B cell (primary cell): ENCODE results near the gene THBD. TPM values are rescaled to one million over a fixed set of nuclear protein-coding genes. Genes with fewer than 3 reads are reported as not detected.

Experiments
- ATAC-seq: fragments of 200-7000 bp; cut with Tn5 transposase; one replicate; pipeline ENCODE4 v1.10.0; 2021; ENCODE audit warnings: low read depth, mild to moderate bottlenecking, moderate number of reproducible peaks, moderate library complexity
- CTCF ChIA-PET: fragments of 350-600 bp; sonication (Branson Sonifier 250); formaldehyde crosslinking; loops from one replicate; lab custom pipeline; 2021; ENCODE audit warnings: antibody characterized with exemption, inconsistent platforms; lab: Charles Lee
- POLR2A ChIA-PET: fragments of 350-600 bp; sonication (Branson Sonifier 250); formaldehyde crosslinking; loops from one replicate; lab custom pipeline; 2021; ENCODE audit warnings: antibody characterized with exemption; lab: Charles Lee
- DNase-seq: peaks from one replicate; pipeline ENCODE4 v3.0.0; 2013
- H2AFZ ChIP-seq: 2 replicates; pipeline ENCODE4 v1.6.1; 2012; ENCODE audit warnings: mild to moderate bottlenecking, low read depth, low read length; ENCODE audit not compliant: insufficient read depth, poor library complexity, severe bottlenecking
- H3K27ac ChIP-seq, 2 donors: 1 replicate in 1 of 2; 2 replicates in 1 of 2; pipeline ENCODE4 v1.5.1; 2012 to 2013; ENCODE audit warnings: low read length in 2 of 2, mild to moderate bottlenecking in 2 of 2, moderate library complexity in 1 of 2
- H3K27me3 ChIP-seq, 4 experiments: fragments of 200-600 bp in 1 of 4; sonication (generic) in 1 of 4; replicated peaks in 1 of 4; 1 replicate in 2 of 4; 2 replicates in 2 of 4; pipeline versions ENCODE4 v1.6.1 to v1.7.0; 2013 to 2016; ENCODE audit warnings: low read length in 3 of 4, mild to moderate bottlenecking in 2 of 4, mixed read lengths in 1 of 4, moderate library complexity in 1 of 4; ENCODE audit not compliant: insufficient read depth in 4 of 4, control insufficient read depth in 3 of 4; ENCODE audit errors: control extremely low read depth in 1 of 4
- H3K36me3 ChIP-seq, 2 experiments: replicated peaks in 1 of 2; 1 replicate in 1 of 2; 2 replicates in 1 of 2; pipeline versions ENCODE4 v1.6.1 to v1.7.1; 2013; ENCODE audit warnings: low read length in 1 of 2; ENCODE audit not compliant: insufficient read depth in 2 of 2, control insufficient read depth in 1 of 2; ENCODE audit errors: control extremely low read depth in 1 of 2, extremely low read depth in 1 of 2
- H3K4me1 ChIP-seq, 2 donors: fragments of 200-600 bp in 1 of 2; sonication (generic) in 1 of 2; 1 replicate in 1 of 2; 2 replicates in 1 of 2; pipeline versions ENCODE4 v1.5.1 to v1.6.1; 2013 to 2017; ENCODE audit warnings: low read length in 2 of 2; ENCODE audit not compliant: control insufficient read depth in 2 of 2, insufficient read depth in 2 of 2
- H3K4me2 ChIP-seq: replicated peaks from 2 replicates; pipeline ENCODE3; 2012; ENCODE audit warnings: mild to moderate bottlenecking, low read depth, low read length; ENCODE audit not compliant: poor library complexity, severe bottlenecking
- H3K4me3 ChIP-seq, 5 experiments: fragments of 200-600 bp in 1 of 5; sonication (generic) in 1 of 5; 1 replicate in 3 of 5; 2 replicates in 2 of 5; pipeline versions ENCODE4 v1.5.1 to v1.7.0; 2011 to 2016; ENCODE audit warnings: low read length in 4 of 5, mild to moderate bottlenecking in 4 of 5, low read depth in 2 of 5, control low read depth in 1 of 5, moderate library complexity in 1 of 5; ENCODE audit not compliant: insufficient read depth in 1 of 5; ENCODE audit errors: control extremely low read depth in 1 of 5, extremely low read depth in 1 of 5
- H3K79me2 ChIP-seq: fragments of 200-600 bp; sonication (generic); one replicate; pipeline ENCODE4 v1.6.0; 2016; ENCODE audit warnings: low read length; ENCODE audit not compliant: control insufficient read depth, insufficient read depth
- H3K9ac ChIP-seq: fragments of 200-600 bp; sonication (generic); 2 replicates; pipeline ENCODE4 v1.6.1; 2017; ENCODE audit warnings: mild to moderate bottlenecking, low read length, moderate library complexity
- H3K9me3 ChIP-seq, 3 donors: one replicate each; pipeline versions ENCODE4 v1.6.1 to v1.7.1; 2013; ENCODE audit warnings: low read length in 2 of 3; ENCODE audit not compliant: control insufficient read depth in 2 of 3, insufficient read depth in 1 of 3; ENCODE audit errors: control extremely low read depth in 1 of 3
- H4K20me1 ChIP-seq: 2 replicates; pipeline ENCODE4 v1.6.0; 2012; ENCODE audit warnings: mild to moderate bottlenecking, low read length; ENCODE audit not compliant: insufficient read depth, control insufficient read depth, poor library complexity, severe bottlenecking
- H3K27ac Mint-ChIP-seq: one replicate; pipeline ENCODE4 v1.8.0; 2021; ENCODE audit warnings: mixed read lengths
- H3K27me3 Mint-ChIP-seq: one replicate; pipeline ENCODE4 v1.8.0; 2021; ENCODE audit warnings: mixed read lengths
- H3K4me1 Mint-ChIP-seq: one replicate; pipeline ENCODE4 v1.8.0; 2021; ENCODE audit warnings: mixed read lengths
- H3K4me3 Mint-ChIP-seq: one replicate; pipeline ENCODE4 v1.8.0; 2021; ENCODE audit warnings: mixed read lengths
- H3K9me3 Mint-ChIP-seq: one replicate; pipeline ENCODE4 v1.8.0; 2022; ENCODE audit warnings: mixed read lengths; ENCODE audit not compliant: insufficient read depth
- CTCF ChIP-seq: fragments of 200-600 bp; IDR thresholded peaks from one replicate; pipeline ENCODE4 v1.8.0; 2022; ENCODE audit warnings: antibody characterized with exemption, mild to moderate bottlenecking
- EZH2 ChIP-seq: IDR thresholded peaks from 2 replicates; pipeline ENCODE4 v1.6.1; 2012; ENCODE audit warnings: borderline replicate concordance, low read depth, mild to moderate bottlenecking, moderate library complexity, low read length; ENCODE audit not compliant: insufficient read depth, poor library complexity, severe bottlenecking
- WGBS: methylation state at CpG from one replicate; pipeline ENCODE4 v1.1.5; 2013; ENCODE audit warnings: missing lambda C conversion rate; ENCODE audit not compliant: insufficient coverage; 5-methylcytosine and 5-hydroxymethylcytosine counted together
- intact Hi-C: fragments of 100-400 bp; cut with micrococcal nuclease; formaldehyde crosslinking; loops from one replicate; pipeline ENCODE4 v1.10.0; 2022
- polyA plus RNA-seq: library from polyadenylated mRNA; depleted of rRNA; stranded (reverse); fragments of >200 nt; gene quantifications from 2 replicates; pipeline ENCODE4 v1.2.3, GENCODE V29; 2012
- total RNA-seq, 2 donors: library from RNA; stranded (reverse); fragments of 120-200 nt in 1 of 2; gene quantifications; 1 replicate in 1 of 2; 2 replicates in 1 of 2; pipeline versions ENCODE4 v1.2.3 to v1.2.4, GENCODE V29; 2013 to 2022

THBD gene
- total and polyA plus RNA-seq, 2 donors (not counting 1 experiment from before 2014, with no cell fraction given), result 0.78 TPM; not detected in 1

- Histone ChIP-seq H3K27me3 (peaks cover 0 to 52% (median 13%) of the 10 kb centered on the region in 4 experiments), H3K27ac (no peak overlapping the region), H3K9ac (no peak overlapping the region), H3K4me1 (peaks cover 3 to 4% of the 10 kb centered on the region in 2 donors), H2AFZ (no peak overlapping the region), H4K20me1 (no peaks in the 10 kb centered on the region), H3K4me3 (peak overlapping the region in 1 of 5 experiments; percentile 36), H3K4me2 (peak overlapping the region; percentile 42), H3K36me3 (no peaks in the 10 kb centered on the region), H3K9me3 (peaks cover 0 to 13% (median 0%) of the 10 kb centered on the region in 3 donors), H3K79me2 (no peaks in the 10 kb centered on the region)
- DNase-seq (no peak), ATAC-seq (no peak)
- Mint-ChIP-seq H3K9me3 (no peaks in the 10 kb centered on the region), H3K4me1 (peaks cover 5% of the 10 kb centered on the region), H3K27me3 (peaks cover 47% of the 10 kb centered on the region), H3K4me3 (no peak overlapping the region), H3K27ac (no peak overlapping the region)
- ChIA-PET CTCF (no interaction called here), POLR2A (no interaction called here)
- TF ChIP-seq EZH2 (no peak), CTCF (no peak)
- intact Hi-C loops, result no loop called here
- 11% methylated on average over 92 of the region's 92 CpGs for WGBS
Measured at GRCh38 chr20:23048283-23049200, 930 bp downstream of the THBD start.

GRCh38 chr20:23047738-23048214 lies 1.7 kb downstream of the THBD start:
- peak overlapping the region in 1 of 5 experiments; percentile 36 for H3K4me3 ChIP-seq
- peak overlapping the region; percentile 5 for H3K4me2 ChIP-seq
- ChIA-PET POLR2A (no interaction called here), CTCF (no interaction called here)
- H3K9ac ChIP-seq, result no peak overlapping the region
- H3K27ac Mint-ChIP-seq, result no peak overlapping the region
- peaks cover 0 to 52% (median 13%) of the 10 kb centered on the region in 4 experiments for H3K27me3 ChIP-seq
- DNase-seq (no peak), ATAC-seq (no peak)
- peaks cover 0 to 13% (median 0%) of the 10 kb centered on the region in 3 donors for H3K9me3 ChIP-seq
- no peak overlapping the region for H2AFZ ChIP-seq
- H3K9me3 Mint-ChIP-seq, result no peaks in the 10 kb centered on the region
- no peaks in the 10 kb centered on the region for H4K20me1 ChIP-seq
- peaks cover 46% of the 10 kb centered on the region for H3K27me3 Mint-ChIP-seq
- H3K4me3 Mint-ChIP-seq, result no peak overlapping the region
- H3K4me1 Mint-ChIP-seq, result peaks cover 5% of the 10 kb centered on the region
- 21% methylated on average over 47 of the region's 47 CpGs for WGBS
- H3K36me3 ChIP-seq, result no peaks in the 10 kb centered on the region
- no peak overlapping the region for H3K27ac ChIP-seq
- intact Hi-C loops, result no loop called here
- H3K4me1 ChIP-seq, result peaks cover 3 to 4% of the 10 kb centered on the region in 2 donors
- H3K79me2 ChIP-seq, result no peaks in the 10 kb centered on the region
- TF ChIP-seq CTCF (no peak), EZH2 (no peak)
